ENCODE results near the gene AFF1.
"Not testable (repeated sequence)": the region's sequence is repeated elsewhere in the genome, so short reads cannot be mapped to it uniquely, and the experiment has no call there.

- not testable (repeated sequence) for TF ChIP-seq POLR2AphosphoS5, CTCF (IDR thresholded peaks at IDR 0.05)
These were observed 150.9 kb downstream of the AFF1 start for GRCh38 chr4:87085732-87086131.
